GM18498 (cell line): ENCODE results near the gene CCL4.
"Not testable (repeated sequence)": the region's sequence is repeated elsewhere in the genome, so short reads cannot be mapped to it uniquely, and the experiment has no call there.

Experiments used
- ATAC-seq: cut with Tn5 transposase; IDR thresholded peaks from one replicate; pipeline ENCODE4 v1.9.1; 2021; ENCODE audit warnings: mild to moderate bottlenecking, moderate library complexity; ENCODE audit not compliant: unreplicated experiment

Gene CCL4

DNA sequence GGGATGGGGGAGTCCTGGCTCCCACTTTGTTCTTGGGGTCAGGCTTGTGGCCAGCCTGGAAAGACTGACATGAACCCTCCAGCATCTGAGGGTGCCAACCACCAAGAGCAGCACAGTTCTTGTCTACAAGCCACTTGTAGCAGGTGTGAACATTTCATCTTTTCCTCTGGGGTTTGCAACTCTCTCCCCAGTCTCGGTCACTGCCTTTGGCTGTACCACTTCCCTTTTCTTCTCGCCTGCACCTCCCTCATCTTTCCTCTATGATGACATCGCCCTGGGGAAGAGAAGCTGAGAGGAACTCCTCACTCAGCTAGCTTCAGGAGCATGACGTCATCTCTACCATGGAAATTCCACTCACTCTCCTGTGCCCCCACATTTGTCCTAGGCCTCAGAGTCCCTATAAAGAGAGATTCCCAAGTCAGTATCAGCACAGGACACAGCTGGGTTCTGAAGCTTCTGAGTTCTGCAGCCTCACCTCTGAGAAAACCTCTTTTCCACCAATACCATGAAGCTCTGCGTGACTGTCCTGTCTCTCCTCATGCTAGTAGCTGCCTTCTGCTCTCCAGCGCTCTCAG is at the start of gene CCL4:
CCL4 (plus strand) TSS at position 427 of the 575 bp plus-strand sequence; CDS start at position 506, 79 bp downstream.
- peak; percentile 80 for ATAC-seq

DNA sequence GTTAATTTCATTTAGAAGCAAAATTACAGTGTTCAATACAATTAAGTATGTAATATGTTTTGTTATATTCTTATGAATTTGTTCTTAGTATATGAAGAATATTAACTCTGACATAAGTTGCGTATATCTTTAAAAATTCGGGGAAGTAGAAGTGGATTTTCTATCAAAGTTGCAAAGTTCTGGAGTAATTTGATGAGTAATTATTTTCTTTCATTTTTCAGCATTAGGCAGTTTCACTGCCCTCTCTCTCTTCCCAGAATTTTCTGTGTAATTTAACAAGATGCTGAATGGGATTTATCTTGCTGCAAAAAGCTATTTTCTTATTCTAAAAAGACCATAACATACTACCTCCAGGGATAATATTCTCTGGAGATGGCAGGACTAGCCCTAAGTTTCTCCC is 48.5 kb upstream of the CCL4 start:
- ATAC-seq: no peak

DNA sequence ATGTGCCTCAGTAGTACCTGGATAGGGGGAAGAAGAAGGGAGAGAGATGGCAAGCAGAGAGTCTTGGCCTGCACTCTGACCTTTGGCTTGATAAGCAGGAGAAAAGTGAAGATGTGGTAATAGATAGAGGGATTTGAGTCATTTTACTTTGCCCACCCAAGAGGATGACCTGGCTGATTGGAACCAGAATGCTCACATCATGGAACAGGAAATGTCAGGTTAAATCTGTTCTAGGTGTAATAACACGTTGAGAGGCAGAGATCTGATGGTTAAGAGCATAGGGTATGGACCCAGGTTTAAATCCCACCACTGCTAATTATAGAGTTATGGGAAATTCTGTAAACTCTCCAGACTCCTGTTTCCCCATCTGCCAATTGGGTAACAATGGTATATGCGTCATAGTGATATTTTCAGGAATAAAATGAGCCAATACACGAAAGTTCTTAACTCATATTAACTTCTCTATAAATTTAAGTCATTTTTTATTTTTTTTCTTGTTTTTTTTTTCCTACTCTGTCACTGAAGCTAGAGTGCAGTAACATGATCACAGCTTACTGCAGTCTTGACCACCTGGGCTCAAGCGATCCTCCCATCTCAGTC is 47.6 kb upstream of the CCL4 start:
- ATAC-seq: no peak

DNA sequence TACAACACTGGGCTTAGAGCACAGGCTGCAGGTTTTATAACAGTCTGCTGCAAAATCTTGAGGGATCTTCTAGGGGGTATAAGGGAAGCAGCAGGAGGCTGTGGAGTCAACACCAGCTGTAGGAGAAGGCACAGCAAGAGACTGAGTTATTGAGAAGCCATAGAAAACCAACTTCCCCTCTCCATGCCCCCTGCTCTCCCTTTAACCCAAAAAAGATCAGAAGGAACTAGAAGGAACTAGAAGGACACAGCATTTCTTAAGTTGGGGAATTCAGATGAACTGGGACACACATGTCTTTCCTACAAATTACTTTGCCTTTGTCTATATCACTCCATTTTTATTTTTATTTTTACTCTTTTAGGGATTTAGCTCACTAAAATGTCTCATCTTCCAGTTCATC is 45.7 kb upstream of the CCL4 start:
- ATAC-seq: no peak

DNA sequence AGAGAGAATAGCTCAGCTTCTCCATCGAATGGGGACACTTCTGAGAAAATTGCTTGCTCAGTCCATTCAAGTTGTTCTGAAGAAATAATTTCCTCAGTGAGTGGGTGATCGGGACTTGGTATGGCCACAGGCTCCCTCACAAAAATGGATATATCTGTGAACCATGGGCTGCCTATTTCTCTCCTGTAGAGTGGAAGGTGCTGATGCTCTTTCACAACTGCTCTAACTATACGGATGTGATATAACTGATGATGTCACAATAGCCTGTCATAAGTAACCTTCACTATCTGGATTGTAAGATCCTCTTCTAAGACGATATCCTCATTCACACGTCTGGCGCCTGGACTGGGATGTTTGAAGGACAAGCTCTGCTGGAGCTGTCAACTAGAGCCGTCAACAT is 44.2 kb upstream of the CCL4 start:
- no peak for ATAC-seq

DNA sequence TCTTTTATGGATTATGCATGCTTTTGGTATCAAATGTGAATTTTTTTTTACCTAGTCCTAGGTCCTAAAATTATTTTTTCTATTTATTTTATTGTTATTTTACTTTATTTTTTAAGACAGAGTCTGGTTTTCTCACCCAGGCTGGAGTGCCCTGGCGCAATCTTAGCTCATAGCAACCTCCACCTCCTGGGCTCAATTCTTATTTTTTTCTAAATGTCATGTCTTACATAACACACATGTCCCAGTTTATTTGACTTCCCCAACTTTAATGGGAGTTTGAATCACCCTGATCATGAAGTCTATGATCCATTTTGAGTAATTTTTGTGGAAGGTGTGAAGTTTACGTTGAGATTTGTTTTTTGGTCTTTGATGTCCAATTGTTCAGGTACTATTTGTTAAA is 42.8 kb upstream of the CCL4 start:
- no peak for ATAC-seq

DNA sequence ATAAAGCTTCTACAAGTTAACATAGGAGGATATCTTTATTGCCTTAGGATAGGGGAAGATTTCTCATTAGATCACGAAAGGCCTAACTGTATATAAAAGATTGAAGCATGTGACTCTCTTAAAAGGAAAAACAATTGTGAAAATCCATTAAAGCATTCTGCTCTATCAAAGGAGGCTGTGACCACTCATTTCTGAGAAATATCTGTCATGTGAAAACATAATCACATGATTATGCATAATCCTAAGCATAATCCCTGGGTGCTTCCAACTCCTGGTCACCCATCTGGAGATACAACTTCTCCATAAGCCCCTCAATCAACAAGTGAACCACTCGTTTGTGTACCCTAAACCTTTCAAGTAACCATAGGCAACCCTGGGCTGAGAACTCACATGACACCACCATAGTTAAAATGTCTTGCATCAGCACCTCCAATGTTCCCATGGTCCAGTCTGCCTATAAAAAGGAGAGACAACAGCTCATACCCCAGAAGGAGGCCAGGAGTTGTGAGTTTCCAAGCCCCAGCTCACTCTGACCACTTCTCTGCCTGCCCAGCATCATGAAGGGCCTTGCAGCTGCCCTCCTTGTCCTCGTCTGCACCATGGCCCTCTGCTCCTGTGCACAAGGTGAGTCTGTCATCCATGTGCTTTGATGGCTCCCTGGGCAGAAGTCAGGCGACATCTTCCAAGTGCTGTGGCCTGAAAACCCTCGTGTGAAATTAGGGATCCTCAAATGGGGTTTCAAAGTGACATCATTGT is 39.7 kb upstream of the CCL4 start, which contains the start of gene CCL18:
CCL18 (plus strand) TSS at position 487 of the 756 bp plus-strand sequence; CDS start at position 558, 71 bp downstream.
- no peak for ATAC-seq

DNA sequence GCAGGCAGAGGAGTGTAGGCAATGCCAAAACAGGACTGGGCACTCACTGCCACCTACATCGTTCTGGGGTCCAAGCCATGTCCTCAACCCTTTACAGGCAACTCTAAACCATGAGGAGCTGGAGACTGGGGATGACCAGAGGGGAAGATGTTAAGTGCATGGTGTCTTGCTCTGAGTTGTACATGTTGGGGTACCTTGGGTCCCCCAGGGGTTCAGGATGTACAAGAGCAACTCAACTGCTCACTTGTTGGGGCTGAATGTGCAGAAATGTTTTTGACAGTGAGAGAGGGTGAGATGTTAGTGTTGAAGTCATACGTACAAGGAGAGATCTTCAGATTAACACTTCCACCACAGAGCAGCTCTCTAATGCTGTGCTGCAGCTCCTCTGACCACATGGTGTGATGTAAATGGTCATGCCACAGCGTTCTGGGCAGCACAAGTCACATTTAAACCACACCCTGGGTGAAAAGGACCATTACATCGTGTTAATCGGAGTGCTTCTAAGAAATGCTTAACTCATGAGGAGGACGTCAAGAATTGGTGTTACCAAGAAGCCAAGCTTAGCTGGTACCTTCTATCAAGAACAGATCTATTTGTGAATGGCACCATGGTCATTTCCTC is 37.2 kb upstream of the CCL4 start:
- no peak for ATAC-seq

DNA sequence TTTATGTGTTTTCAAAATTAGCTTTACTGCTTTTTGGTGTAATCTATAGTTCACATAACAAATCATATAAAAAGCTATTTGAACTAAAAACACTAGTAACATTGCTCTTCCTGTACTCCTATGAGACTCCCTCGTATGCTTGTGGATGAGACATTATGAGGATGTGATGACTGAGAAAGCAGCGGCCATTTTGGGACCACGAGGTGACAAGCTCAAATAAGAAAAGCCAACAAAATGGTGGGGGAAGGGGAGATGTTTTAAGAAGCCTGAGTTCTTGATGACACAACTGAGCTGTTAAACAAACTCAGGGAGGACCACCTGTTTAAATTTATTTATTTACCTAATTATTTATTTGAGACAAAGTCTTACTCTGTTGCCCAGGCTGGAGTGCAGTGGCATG is 35.1 kb upstream of the CCL4 start:
- no peak for ATAC-seq

DNA sequence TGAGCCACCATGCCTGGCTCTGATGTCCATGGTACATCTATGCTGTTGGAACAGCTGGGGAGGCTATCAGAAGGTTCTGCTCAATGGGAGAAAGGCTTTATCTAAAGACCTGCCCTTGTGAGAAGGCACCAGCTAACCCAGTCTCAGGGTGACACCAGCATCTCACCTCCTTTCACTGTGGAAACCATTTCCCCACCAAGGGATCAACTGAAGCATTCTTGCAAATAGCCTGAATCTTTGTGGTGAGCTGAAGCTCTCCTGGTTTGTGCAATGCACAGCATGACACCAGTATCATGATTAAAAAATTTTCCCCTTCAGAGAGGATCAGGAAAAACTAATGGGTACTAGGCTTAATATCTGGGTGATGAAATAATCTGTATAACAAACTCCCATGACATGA is 34.5 kb upstream of the CCL4 start:
- no peak for ATAC-seq

DNA sequence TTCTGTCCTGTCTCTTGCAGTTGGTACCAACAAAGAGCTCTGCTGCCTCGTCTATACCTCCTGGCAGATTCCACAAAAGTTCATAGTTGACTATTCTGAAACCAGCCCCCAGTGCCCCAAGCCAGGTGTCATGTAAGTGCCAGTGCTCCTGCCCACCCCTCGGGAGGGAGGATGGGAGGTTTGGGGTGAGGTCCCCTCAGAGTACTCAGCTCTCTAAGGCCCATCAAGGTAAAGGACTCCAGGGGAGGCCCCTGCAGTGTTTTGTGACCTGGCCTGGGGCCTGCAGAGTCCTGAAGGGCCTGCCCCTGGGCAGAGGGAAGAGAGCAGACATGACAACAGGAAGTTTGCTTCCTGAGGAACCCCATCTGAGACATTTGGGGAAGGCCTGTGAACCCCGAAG is 33.2 kb upstream of the CCL4 start:
- no peak for ATAC-seq

DNA sequence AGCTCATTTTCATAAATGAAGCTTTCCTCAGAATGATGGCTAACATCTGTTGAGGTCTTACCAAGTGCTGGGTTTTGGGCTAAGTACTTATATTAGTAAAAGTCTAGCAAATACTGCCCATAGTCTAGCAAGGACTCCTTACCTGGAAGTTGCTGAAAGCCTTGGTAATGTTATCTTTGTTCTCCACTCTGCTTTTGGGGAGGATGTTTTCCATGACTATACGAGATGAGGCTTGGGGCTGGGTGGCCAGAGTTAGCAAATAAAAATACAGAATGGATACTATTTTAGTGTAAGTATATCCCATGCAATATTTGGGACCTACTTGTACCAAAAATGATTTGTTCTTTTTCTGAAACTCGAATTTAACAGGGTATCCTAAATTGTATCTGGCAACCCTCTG is 31.9 kb upstream of the CCL4 start:
- ATAC-seq: no peak

DNA sequence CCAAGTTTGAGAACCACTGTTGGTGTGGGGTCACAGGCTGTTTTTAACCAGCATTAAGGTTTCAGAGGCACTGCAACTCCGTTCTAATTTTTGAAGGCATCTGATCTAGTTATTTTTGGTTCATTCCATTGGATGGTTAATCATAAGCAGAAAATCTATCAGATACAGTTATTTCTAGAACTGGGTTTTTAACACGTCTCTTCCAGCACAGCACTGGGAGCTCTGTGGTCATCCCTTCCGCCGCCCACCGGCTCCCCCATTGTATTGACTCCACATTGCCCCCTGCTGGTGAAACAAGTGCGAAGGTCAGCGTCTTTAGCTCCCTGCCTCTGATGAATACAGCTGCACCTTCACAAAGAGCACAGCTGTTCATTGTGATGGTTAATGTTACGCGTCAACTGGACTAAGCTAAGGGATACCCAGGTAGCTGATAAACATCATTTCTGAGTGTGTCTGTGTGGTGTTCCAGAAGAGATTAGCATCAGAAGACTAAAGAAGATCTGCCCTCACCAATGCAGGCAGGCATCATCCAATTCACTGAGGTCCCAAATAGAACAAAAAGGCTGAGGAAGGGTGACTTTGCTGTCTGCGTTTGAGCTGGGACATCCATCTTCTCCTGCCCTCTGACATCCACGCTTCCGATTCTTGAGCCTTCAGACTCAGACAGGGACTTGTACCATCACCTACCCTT is 31.1 kb upstream of the CCL4 start:
- no peak for ATAC-seq

DNA sequence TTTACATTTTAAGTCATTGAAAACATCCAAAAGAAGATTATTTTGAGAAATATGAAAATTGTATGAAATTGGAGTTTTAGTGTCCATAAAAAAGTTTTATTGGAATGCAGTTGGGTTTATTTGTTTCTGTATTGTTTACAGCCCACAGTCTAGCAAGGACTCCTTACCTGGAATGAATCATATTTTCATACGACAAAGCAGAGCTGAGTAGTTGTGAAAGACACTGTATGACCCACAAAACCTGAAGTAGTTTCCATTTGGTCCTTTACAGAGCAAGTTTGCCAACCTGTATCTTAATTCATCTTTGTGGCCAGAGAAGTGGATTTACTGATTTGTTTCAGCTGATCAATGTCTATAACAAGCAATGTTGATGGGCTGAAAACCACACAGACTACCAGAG is 29.3 kb upstream of the CCL4 start:
- no peak for ATAC-seq

DNA sequence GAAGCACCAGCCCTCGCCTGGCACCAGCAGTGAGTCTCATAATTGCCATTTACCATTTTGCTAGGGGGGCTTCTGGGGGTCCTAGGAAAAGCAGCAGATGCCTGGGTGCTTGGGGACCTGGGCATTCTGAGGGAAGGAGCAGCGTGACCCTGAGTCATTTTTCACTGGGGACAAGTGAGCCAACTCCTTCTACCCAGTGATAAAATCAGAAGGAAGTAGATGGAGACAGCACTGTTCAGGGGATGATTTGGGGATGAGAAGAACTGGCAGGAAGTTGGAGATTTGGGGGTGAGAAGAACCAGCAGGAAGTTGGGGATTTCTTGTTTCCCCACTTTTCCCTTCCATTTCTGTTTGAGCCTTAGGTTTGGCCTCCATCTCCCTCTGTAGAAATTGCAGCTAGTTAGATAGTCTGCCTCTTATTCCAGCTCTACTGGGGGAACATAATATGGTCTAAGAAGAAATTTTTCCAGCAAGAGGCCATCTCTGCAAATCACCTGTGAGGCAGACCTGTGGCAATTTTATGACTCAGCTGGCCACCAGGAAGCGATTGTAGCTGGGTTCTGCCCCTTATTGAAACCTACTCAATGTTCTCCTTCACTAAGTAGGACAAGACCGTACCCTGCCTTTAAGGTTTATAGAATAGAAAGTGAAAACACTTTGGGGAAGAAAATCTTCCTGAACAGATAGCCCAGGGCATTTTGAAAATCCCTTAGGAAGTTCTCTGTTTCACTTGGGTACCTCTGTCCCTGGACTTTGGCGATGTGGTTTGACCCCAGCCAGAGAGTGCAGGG is 21.8 kb upstream of the CCL4 start:
- peak; percentile 31 for ATAC-seq

DNA sequence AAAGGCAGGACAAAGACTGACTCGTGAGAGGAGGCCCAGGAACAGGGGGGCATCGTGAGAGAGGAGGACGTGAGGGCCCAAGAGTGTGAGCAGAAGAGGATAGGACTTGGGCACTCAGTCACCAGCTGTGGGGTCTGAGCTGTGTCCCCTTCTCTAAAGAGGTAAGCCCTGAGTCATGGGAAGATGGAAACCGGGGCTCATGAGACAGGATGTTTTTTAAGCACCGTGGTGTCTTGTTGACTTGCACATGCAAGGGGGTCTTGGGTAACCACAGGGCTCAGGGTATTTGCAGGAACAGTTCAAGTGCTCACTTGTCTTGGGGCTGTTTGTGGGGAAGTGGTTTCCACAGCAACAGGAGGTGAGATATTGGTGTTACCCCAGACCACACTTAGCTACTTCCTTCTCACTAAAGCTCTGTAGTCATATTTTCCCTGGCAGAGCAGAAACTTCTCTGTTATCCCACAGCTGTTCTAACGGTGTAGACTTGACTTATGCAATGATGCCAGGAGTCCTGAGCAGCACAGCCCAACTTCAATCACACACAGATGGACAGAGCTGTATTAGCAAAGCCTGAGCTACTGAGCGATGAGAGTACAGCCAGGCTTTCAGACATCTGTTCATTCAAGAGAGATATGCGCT is 21.0 kb upstream of the CCL4 start:
- ATAC-seq: peak; percentile 64

DNA sequence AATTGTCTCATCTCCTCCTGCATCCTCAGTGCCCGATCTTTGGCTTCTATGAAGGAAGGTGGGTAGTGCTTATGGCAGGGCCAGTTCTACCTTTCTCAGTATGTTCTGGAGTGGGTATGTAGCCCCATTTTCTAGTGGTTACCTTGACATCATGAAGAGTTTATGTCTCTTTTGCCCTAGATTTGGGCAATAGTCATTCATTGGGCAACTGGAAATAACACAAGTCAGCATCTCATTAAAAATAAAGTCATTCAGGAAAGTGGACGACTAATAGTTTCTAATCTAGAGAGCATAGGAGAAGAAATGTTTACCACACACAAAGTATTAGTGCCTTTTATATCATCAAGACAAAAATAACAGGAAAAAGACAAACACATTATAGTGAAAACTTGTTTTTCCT is 19.9 kb upstream of the CCL4 start:
- ATAC-seq: not testable (repeated sequence)

DNA sequence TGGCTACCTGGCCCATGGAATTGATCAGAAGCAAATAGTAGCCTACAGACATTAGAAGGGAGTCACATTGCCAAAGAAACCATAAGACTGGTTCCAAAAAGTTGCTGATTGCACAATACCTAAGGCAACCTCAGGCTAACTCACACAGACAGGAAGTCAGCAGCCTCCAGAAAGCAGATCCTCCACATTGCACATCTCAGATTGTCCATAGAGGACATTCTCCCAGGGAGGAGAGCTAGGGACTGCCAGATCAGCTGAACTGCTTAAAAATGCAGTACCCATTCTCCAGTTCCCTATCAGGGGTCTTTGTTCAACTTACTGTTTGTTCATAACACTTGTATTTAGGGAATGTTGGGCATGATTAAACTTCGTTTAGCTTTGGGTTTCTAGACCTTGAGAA is 17.9 kb upstream of the CCL4 start:
- no peak for ATAC-seq

DNA sequence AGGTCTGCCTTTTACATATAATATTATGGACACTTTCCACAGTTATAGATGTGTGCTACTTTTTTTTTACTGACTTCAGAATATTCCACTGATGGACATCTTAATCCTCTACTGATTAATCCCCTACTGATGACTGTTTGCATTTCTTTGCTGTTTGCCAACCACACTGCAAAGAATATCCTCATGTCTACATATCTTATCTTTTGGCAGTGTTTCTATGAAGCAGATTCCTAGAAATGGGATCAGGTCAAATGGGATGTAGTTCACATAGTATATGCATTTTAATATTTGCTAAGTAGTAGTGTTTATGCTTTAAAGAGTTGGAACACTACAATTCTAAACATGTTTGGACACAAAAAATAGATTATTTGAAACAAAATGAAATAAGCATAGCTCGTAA is 16.8 kb upstream of the CCL4 start:
- ATAC-seq: no peak

DNA sequence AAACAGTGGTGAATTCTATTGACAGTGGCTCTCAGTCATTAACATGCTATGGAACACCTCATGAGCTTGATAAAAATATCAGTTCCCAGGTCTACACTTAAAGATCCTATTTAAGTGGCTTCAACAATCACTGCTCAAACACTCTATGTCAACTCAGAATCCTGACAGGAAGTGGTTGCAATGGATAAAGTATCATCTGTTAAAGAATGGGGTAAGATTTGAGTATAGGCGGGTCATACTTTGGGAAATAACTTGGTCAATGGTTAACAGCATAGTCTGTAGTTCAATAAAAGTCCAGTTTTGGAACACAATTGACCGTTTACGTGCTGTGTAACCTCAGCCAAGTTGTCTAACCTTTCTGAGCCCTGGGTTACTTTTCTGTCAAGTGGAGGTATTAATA is 16.2 kb upstream of the CCL4 start:
- ATAC-seq: not testable (repeated sequence)
